SIG-M5 treated with dmso at 0.1 percent for 504 hours (cell line): ENCODE measurements around the gene SERTAD3.
"Not testable (repeated sequence)": the region's sequence is repeated elsewhere in the genome, so short reads cannot be mapped to it uniquely, and the experiment has no call there.

Experiments
- DNase-seq: peaks from one replicate; lab custom pipeline; 2025; ENCODE audit not compliant: unreplicated experiment; lab: John Stamatoyannopoulos, UW

SERTAD3 gene

GRCh38 chr19:40444000-40444824 is at the start of gene SERTAD3:
SERTAD3 (minus strand) TSS chr19:40444335; CDS start chr19:40442080, 2,255 bp downstream.
- DNase-seq: peak; percentile 89

GRCh38 chr19:40493778-40494177 is 49.6 kb upstream of the SERTAD3 start:
- DNase-seq: no peak

GRCh38 chr19:40492274-40492673 is 48.1 kb upstream of the SERTAD3 start:
- DNase-seq: no peak

GRCh38 chr19:40489882-40490230 is 45.7 kb upstream of the SERTAD3 start:
- DNase-seq: no peak

- no peak for DNase-seq
Measured at GRCh38 chr19:40486017-40486416, 41.9 kb upstream of the SERTAD3 start.

- not testable (repeated sequence) for DNase-seq
Measured at GRCh38 chr19:40475878-40476644, 31.9 kb upstream of the SERTAD3 start.

- no peak for DNase-seq
Measured at GRCh38 chr19:40474737-40475136, 30.6 kb upstream of the SERTAD3 start.

- no peak for DNase-seq
Measured at GRCh38 chr19:40472516-40472915, 28.4 kb upstream of the SERTAD3 start.

- no peak for DNase-seq
Measured at GRCh38 chr19:40471111-40471510, 27.0 kb upstream of the SERTAD3 start.

GRCh38 chr19:40469011-40469410 is 24.9 kb upstream of the SERTAD3 start:
- DNase-seq: peak; percentile 6

- DNase-seq: no peak
Measured at GRCh38 chr19:40466985-40467734, 23.0 kb upstream of the SERTAD3 start, which contains the start of gene SPTBN4. SPTBN4 (plus strand) TSS chr19:40467001; CDS start chr19:40472622, 5,621 bp downstream.

- DNase-seq: no peak
Measured at GRCh38 chr19:40466219-40466984, 22.3 kb upstream of the SERTAD3 start.

- DNase-seq: peak; percentile 95
Measured at GRCh38 chr19:40465557-40466218, 21.6 kb upstream of the SERTAD3 start, which contains the start of gene BLVRB. BLVRB (minus strand) TSS chr19:40465745; CDS start chr19:40465688, 57 bp downstream.

- peak; percentile 93 for DNase-seq
Measured at GRCh38 chr19:40465025-40465556, 21.0 kb upstream of the SERTAD3 start.

- DNase-seq: peak; percentile 72
Measured at GRCh38 chr19:40464059-40465024, 20.2 kb upstream of the SERTAD3 start.

GRCh38 chr19:40463587-40464037 is 19.5 kb upstream of the SERTAD3 start:
- DNase-seq: not testable (repeated sequence)

GRCh38 chr19:40461669-40462221 is 17.6 kb upstream of the SERTAD3 start:
- DNase-seq: peak; percentile 87

GRCh38 chr19:40460185-40460584 is 16.1 kb upstream of the SERTAD3 start:
- no peak for DNase-seq
